Prostate gland (tissue), 2 donors: ENCODE data around the gene PPP3R2. TPM values are rescaled to one million over a fixed set of nuclear protein-coding genes. Genes with fewer than 3 reads are reported as not detected.
"Not testable (repeated sequence)": the region's sequence is repeated elsewhere in the genome, so short reads cannot be mapped to it uniquely, and the experiment has no call there.

Experiments used
- DNase-seq: peaks from one replicate; pipeline ENCODE4 v3.0.0-alpha.2; 2019; ENCODE audit warnings: low spot score
- H3K27ac ChIP-seq, 2 donors: fragments of 200-600 bp; sonication (generic); 2 replicates each; pipeline ENCODE4 v1.5.1; 2017 to 2019
- H3K27me3 ChIP-seq: fragments of 200-600 bp; sonication (generic); replicated peaks from 2 replicates; pipeline ENCODE4 v1.5.1; 2019; ENCODE audit not compliant: insufficient read depth
- H3K36me3 ChIP-seq, 2 donors: fragments of 200-600 bp; sonication (generic); 1 replicate in 1 of 2; 2 replicates in 1 of 2; pipeline versions ENCODE4 v1.5.1 to v1.8.1; 2017 to 2019
- H3K4me1 ChIP-seq: fragments of 200-600 bp; sonication (generic); replicated peaks from 2 replicates; pipeline ENCODE4 v1.5.1; 2019
- H3K4me3 ChIP-seq, 2 donors: fragments of 200-600 bp; sonication (generic); 2 replicates each; pipeline ENCODE4 v1.5.1; 2017 to 2019
- H3K9me3 ChIP-seq: fragments of 200-600 bp; sonication (generic); 2 replicates; pipeline ENCODE4 v1.5.1; 2017
- CTCF ChIP-seq, 4 experiments: fragments of 200-600 bp in 2 of 4; fragments of 450-650 bp in 2 of 4; sonication (generic) in 2 of 4; IDR thresholded peaks; 1 replicate in 3 of 4; 2 replicates in 1 of 4; pipeline ENCODE4 v1.5.1; 2016 to 2019; ENCODE audit warnings: antibody characterized with exemption in 4 of 4, mild to moderate bottlenecking in 2 of 4, moderate library complexity in 2 of 4
- POLR2A ChIP-seq: fragments of 450-650 bp; IDR thresholded peaks from one replicate; pipeline ENCODE4 v1.6.1; 2016; ENCODE audit warnings: antibody characterized with exemption, mild to moderate bottlenecking
- POLR2AphosphoS5 ChIP-seq: sonication (generic); formaldehyde crosslinking; IDR thresholded peaks from one replicate; pipeline ENCODE4 v1.6.1; 2017; ENCODE audit warnings: antibody characterized with exemption
- WGBS: methylation state at CpG from one replicate; pipeline ENCODE4 v1.1.5; 2018; 5-methylcytosine and 5-hydroxymethylcytosine counted together
- intact Hi-C: fragments of 100-400 bp; cut with DNase I; formaldehyde crosslinking; loops from one replicate; pipeline ENCODE4 v1.14.2; 2022
- total RNA-seq, 2 donors: library from RNA; depleted of rRNA; stranded (reverse); fragments of >200 nt; gene quantifications; one replicate each; pipeline ENCODE4 v1.1.0, GENCODE V29; 2016

PPP3R2 gene
- total RNA-seq, 2 donors from 2014 or later = 3.3 TPM; not detected in 1

- TF ChIP-seq POLR2AphosphoS5 (no peak), CTCF (IDR thresholded peaks at IDR 0.05) (no peak), POLR2A (no peak)
- H3K27ac ChIP-seq = no peak overlapping the region
- H3K27me3 ChIP-seq = no peaks in the 10 kb centered on the region
- no peak overlapping the region for H3K4me3 ChIP-seq
- DNase-seq = no peak
- intact Hi-C loops = no loop called here
- H3K9me3 ChIP-seq = no peaks in the 10 kb centered on the region
- H3K4me1 ChIP-seq = no peaks in the 10 kb centered on the region
- peaks cover 0 to 12% of the 10 kb centered on the region in 2 donors for H3K36me3 ChIP-seq
These were observed 30.5 kb downstream of the PPP3R2 start for GRCh38 chr9:101564252-101564651.

GRCh38 chr9:101562966-101563365, 31.8 kb downstream of the PPP3R2 start:
- no peak overlapping the region for H3K4me3 ChIP-seq
- TF ChIP-seq POLR2AphosphoS5 = no peak
- TF ChIP-seq CTCF (IDR thresholded peaks at IDR 0.05) = no peak
- no peak for TF ChIP-seq POLR2A
- no peaks in the 10 kb centered on the region for H3K27me3 ChIP-seq
- H3K4me1 ChIP-seq = no peaks in the 10 kb centered on the region
- intact Hi-C loops = no loop called here
- peaks cover 0 to 12% of the 10 kb centered on the region in 2 donors for H3K36me3 ChIP-seq
- 89% methylated on average over 1 of the region's 1 CpG for WGBS
- no peaks in the 10 kb centered on the region for H3K9me3 ChIP-seq
- no peak overlapping the region for H3K27ac ChIP-seq
- no peak for DNase-seq

GRCh38 chr9:101561740-101562139, 33.0 kb downstream of the PPP3R2 start:
- no peaks in the 10 kb centered on the region for H3K9me3 ChIP-seq
- TF ChIP-seq POLR2A = no peak
- TF ChIP-seq CTCF (IDR thresholded peaks at IDR 0.05) = no peak
- no peak for TF ChIP-seq POLR2AphosphoS5
- intact Hi-C loops = no loop called here
- peaks cover 0 to 12% of the 10 kb centered on the region in 2 donors for H3K36me3 ChIP-seq
- H3K4me3 ChIP-seq = no peak overlapping the region
- no peaks in the 10 kb centered on the region for H3K27me3 ChIP-seq
- no peak for DNase-seq
- H3K4me1 ChIP-seq = no peaks in the 10 kb centered on the region
- H3K27ac ChIP-seq = no peak overlapping the region
- WGBS = 97% methylated on average over 1 of the region's 1 CpG

- TF ChIP-seq CTCF (IDR thresholded peaks at IDR 0.05) = peak in 2 of 4 experiments; percentile 27 to 40
- H3K36me3 ChIP-seq = peaks cover 7 to 23% of the 10 kb centered on the region in 2 donors
- WGBS = 77% methylated on average over 18 of the region's 18 CpGs
- H3K4me3 ChIP-seq, intact Hi-C loops, H3K27me3 ChIP-seq, H3K27ac ChIP-seq, DNase-seq, H3K4me1 ChIP-seq, H3K9me3 ChIP-seq: not testable (repeated sequence)
These were observed 45.2 kb downstream of the PPP3R2 start for GRCh38 chr9:101549472-101550098.

GRCh38 chr9:101543098-101543735, 51.6 kb downstream of the PPP3R2 start:
- Histone ChIP-seq H3K27me3 (no peaks in the 10 kb centered on the region), H3K4me3 (no peak overlapping the region), H3K4me1 (peaks cover 2% of the 10 kb centered on the region), H3K36me3 (peaks cover 7 to 12% of the 10 kb centered on the region in 2 donors), H3K9me3 (no peaks in the 10 kb centered on the region), H3K27ac (peak overlapping the region in 1 of 2 donors; percentile 56)
- peak; percentile 58 for DNase-seq
- 71% methylated on average over 14 of the region's 14 CpGs for WGBS
- TF ChIP-seq CTCF (IDR thresholded peaks at IDR 0.05) (no peak), POLR2AphosphoS5 (no peak), POLR2A (no peak)
- intact Hi-C loops = no loop called here
